Suprapubic skin (tissue), 4 donors: ENCODE data around the gene HYCC2. TPM values are rescaled to one million over a fixed set of nuclear protein-coding genes. Genes with fewer than 3 reads are reported as not detected.

ENCODE experiments used
- DNase-seq, 2 donors: peaks; one replicate each; pipeline ENCODE4 v3.0.0-alpha.2; 2019; ENCODE audit warnings: low spot score in 2 of 2
- H3K27ac ChIP-seq: fragments of 200-600 bp; sonication (generic); one replicate; pipeline ENCODE4 v1.5.1; 2019
- H3K27me3 ChIP-seq: fragments of 200-600 bp; sonication (generic); one replicate; pipeline ENCODE4 v1.5.1; 2019
- H3K36me3 ChIP-seq: fragments of 200-600 bp; sonication (generic); one replicate; pipeline ENCODE4 v1.5.1; 2019
- H3K4me1 ChIP-seq: fragments of 200-600 bp; sonication (generic); one replicate; pipeline ENCODE4 v1.5.1; 2019
- H3K4me3 ChIP-seq: fragments of 200-600 bp; sonication (generic); one replicate; pipeline ENCODE4 v1.5.1; 2019; ENCODE audit warnings: mild to moderate bottlenecking
- H3K9me3 ChIP-seq: fragments of 200-600 bp; sonication (generic); one replicate; pipeline ENCODE4 v1.5.1; 2019
- EP300 ChIP-seq: sonication (generic); formaldehyde crosslinking; IDR thresholded peaks from one replicate; pipeline ENCODE4 v1.6.1; 2017; ENCODE audit warnings: antibody characterized with exemption
- POLR2A ChIP-seq, 2 donors: fragments of 450-650 bp; IDR thresholded peaks; one replicate each; pipeline ENCODE4 v1.6.1; 2017; ENCODE audit warnings: antibody characterized with exemption in 2 of 2, mild to moderate bottlenecking in 2 of 2, moderate library complexity in 2 of 2
- POLR2AphosphoS5 ChIP-seq, 3 donors: sonication (generic); formaldehyde crosslinking; IDR thresholded peaks; one replicate each; pipeline ENCODE4 v1.6.1; 2017; ENCODE audit warnings: antibody characterized with exemption in 3 of 3
- WGBS: methylation state at CpG from one replicate; pipeline ENCODE4 v1.1.5; 2018; 5-methylcytosine and 5-hydroxymethylcytosine counted together
- total RNA-seq, 4 donors: library from RNA; depleted of rRNA; stranded (reverse); fragments of >200 nt; gene quantifications; one replicate each; pipeline ENCODE4 v1.1.0, GENCODE V29; 2016
- TF ChIP-seq, protein P1 (sequence below), 2 donors: fragments of 200-600 bp in 1 of 2; fragments of 450-650 bp in 1 of 2; sonication (generic) in 1 of 2; IDR thresholded peaks; one replicate each; pipeline ENCODE4 v1.5.1; 2016 to 2019; ENCODE audit warnings: antibody characterized with exemption in 2 of 2, mild to moderate bottlenecking in 1 of 2, moderate library complexity in 1 of 2

HYCC2 gene
- total RNA-seq, 4 donors from 2014 or later = 11.6 to 26.8 (median 12.7) TPM

- DNase-seq = peak; percentile 90 to 92
- Histone ChIP-seq H3K4me3 (peak overlapping the region; percentile 94), H3K27ac (peak overlapping the region; percentile 100), H3K27me3 (no peaks in the 10 kb centered on the region), H3K36me3 (no peaks in the 10 kb centered on the region), H3K4me1 (peaks cover 47% of the 10 kb centered on the region), H3K9me3 (no peaks in the 10 kb centered on the region)
- 1% methylated on average over 20 of the region's 22 CpGs for WGBS
- TF ChIP-seq POLR2AphosphoS5 (IDR thresholded peaks at IDR 0.05) (peak in 1 of 3 donors; percentile 11), EP300 (no peak), POLR2A (IDR thresholded peaks at IDR 0.05) (no peak)
- TF ChIP-seq, protein P1, sequence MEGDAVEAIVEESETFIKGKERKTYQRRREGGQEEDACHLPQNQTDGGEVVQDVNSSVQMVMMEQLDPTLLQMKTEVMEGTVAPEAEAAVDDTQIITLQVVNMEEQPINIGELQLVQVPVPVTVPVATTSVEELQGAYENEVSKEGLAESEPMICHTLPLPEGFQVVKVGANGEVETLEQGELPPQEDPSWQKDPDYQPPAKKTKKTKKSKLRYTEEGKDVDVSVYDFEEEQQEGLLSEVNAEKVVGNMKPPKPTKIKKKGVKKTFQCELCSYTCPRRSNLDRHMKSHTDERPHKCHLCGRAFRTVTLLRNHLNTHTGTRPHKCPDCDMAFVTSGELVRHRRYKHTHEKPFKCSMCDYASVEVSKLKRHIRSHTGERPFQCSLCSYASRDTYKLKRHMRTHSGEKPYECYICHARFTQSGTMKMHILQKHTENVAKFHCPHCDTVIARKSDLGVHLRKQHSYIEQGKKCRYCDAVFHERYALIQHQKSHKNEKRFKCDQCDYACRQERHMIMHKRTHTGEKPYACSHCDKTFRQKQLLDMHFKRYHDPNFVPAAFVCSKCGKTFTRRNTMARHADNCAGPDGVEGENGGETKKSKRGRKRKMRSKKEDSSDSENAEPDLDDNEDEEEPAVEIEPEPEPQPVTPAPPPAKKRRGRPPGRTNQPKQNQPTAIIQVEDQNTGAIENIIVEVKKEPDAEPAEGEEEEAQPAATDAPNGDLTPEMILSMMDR (IDR thresholded peaks at IDR 0.05) = peak in 1 of 2 donors; percentile 31
These were observed 45.7 kb upstream of the HYCC2 start for GRCh38 chr2:201116959-201117734.

DNA sequence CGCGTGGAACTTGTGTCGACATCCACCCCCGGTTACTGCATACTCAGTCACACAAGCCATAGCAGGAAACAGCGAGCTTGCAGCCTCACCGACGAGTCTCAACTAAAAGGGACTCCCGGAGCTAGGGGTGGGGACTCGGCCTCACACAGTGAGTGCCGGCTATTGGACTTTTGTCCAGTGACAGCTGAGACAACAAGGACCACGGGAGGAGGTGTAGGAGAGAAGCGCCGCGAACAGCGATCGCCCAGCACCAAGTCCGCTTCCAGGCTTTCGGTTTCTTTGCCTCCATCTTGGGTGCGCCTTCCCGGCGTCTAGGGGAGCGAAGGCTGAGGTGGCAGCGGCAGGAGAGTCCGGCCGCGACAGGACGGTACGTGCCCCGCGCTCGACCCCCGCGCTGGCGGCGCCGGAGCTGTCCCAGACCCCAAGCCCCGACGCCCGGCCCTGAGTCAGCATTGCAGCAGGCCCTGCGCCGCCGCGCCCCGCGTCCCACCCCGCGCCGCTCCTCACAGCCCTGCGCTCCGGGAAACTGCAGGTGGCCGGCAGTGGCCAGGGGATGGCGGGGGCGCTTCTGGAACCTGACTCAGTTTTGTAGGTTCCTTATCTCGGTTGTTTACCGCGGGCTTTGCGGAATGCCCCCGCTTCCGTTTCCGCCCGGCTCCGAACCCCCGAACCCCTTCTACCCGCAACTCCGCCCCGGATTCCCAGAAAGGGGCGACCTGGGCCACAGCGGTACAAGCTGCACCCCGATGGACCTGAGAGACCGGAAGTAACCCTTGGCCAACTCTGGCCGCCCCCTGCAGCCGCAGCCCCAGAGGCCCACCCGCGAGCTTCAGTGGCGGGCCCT is 44.9 kb upstream of the HYCC2 start, which contains the start of gene CFLAR:
TSS of gene CFLAR (plus strand) at position 50 of the 844 bp plus-strand sequence. CDS start 13,702 bp downstream, outside the sequence.
- DNase-seq = peak; percentile 88
- peak within 1 kb of the TSS; percentile 94 for H3K4me3 ChIP-seq
- H3K4me1 ChIP-seq = peaks cover 39% of the 10 kb centered on the region
- no peaks in the 10 kb centered on the region for H3K36me3 ChIP-seq
- TF ChIP-seq POLR2AphosphoS5 (IDR thresholded peaks at IDR 0.05) = peak in 2 of 3 donors; percentile 39 to 85
- TF ChIP-seq, protein P1 (IDR thresholded peaks at IDR 0.05) = no peak
- TF ChIP-seq POLR2A (IDR thresholded peaks at IDR 0.05) = peak in 1 of 2 donors; percentile 52
- no peak for TF ChIP-seq EP300
- H3K27me3 ChIP-seq = no peaks in the 10 kb centered on the region
- under 1% methylated on average over 40 of the region's 75 CpGs for WGBS
- no peaks in the 10 kb centered on the region for H3K9me3 ChIP-seq
- H3K27ac ChIP-seq = peak within 1 kb of the TSS; percentile 100

DNA sequence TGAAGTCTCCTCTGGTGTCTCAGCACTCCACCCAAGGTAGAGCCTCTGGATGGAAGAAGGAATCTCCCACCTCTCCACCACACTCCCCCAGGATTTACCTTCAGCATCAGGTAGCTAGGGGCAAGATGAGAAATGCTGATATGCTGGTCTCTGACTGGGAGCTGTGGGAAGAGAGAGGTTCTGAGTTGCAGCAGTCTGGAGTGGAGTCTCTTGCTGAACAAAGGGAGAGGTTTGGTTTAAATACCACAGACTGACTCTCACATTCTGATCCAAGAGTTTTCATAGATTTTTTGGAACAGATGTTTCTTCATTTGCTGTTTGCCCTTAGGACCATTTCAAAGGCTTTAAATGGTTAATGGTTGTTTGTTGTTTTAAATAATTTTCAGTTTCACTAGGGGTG is 43.4 kb upstream of the HYCC2 start:
- H3K27ac ChIP-seq = no peak overlapping the region
- H3K27me3 ChIP-seq = no peaks in the 10 kb centered on the region
- H3K36me3 ChIP-seq = no peaks in the 10 kb centered on the region
- no peak for DNase-seq
- H3K4me1 ChIP-seq = peaks cover 25% of the 10 kb centered on the region
- peak overlapping the region; percentile 94 for H3K4me3 ChIP-seq
- no peaks in the 10 kb centered on the region for H3K9me3 ChIP-seq
- TF ChIP-seq POLR2A (IDR thresholded peaks at IDR 0.05) (no peak), EP300 (no peak), POLR2AphosphoS5 (IDR thresholded peaks at IDR 0.05) (no peak)
- TF ChIP-seq, protein P1 (IDR thresholded peaks at IDR 0.05) = no peak

GRCh38 chr2:201114350-201114749 is 42.9 kb upstream of the HYCC2 start:
- H3K4me3 ChIP-seq = no peak overlapping the region
- no peaks in the 10 kb centered on the region for H3K27me3 ChIP-seq

More at GRCh38 chr2:201114350-201114749, 42.9 kb upstream of the HYCC2 start:
- Histone ChIP-seq H3K9me3 (no peaks in the 10 kb centered on the region), H3K36me3 (no peaks in the 10 kb centered on the region), H3K27ac (no peak overlapping the region), H3K4me1 (peaks cover 20% of the 10 kb centered on the region)
- no peak for DNase-seq
- TF ChIP-seq POLR2AphosphoS5 (IDR thresholded peaks at IDR 0.05) (no peak), POLR2A (IDR thresholded peaks at IDR 0.05) (no peak), EP300 (no peak)
- TF ChIP-seq, protein P1 (IDR thresholded peaks at IDR 0.05) = no peak
- WGBS = 89% methylated on average over 4 of the region's 4 CpGs
